ENCODE measurements around the gene CANX. TPM values are rescaled to one million over a fixed set of nuclear protein-coding genes. Genes with fewer than 3 reads are reported as not detected.

The CANX gene
- total and polyA plus RNA-seq, 2 of the 13 experiments (the other 11 are each of a cell fraction or from before 2014, with no cell fraction given): 477 to 680 TPM

- TF ChIP-seq, protein P1, sequence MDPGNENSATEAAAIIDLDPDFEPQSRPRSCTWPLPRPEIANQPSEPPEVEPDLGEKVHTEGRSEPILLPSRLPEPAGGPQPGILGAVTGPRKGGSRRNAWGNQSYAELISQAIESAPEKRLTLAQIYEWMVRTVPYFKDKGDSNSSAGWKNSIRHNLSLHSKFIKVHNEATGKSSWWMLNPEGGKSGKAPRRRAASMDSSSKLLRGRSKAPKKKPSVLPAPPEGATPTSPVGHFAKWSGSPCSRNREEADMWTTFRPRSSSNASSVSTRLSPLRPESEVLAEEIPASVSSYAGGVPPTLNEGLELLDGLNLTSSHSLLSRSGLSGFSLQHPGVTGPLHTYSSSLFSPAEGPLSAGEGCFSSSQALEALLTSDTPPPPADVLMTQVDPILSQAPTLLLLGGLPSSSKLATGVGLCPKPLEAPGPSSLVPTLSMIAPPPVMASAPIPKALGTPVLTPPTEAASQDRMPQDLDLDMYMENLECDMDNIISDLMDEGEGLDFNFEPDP (CRISPR knock-in tag; conservative IDR thresholded peaks at IDR 0.05): no peak
- TF ChIP-seq, protein P2, sequence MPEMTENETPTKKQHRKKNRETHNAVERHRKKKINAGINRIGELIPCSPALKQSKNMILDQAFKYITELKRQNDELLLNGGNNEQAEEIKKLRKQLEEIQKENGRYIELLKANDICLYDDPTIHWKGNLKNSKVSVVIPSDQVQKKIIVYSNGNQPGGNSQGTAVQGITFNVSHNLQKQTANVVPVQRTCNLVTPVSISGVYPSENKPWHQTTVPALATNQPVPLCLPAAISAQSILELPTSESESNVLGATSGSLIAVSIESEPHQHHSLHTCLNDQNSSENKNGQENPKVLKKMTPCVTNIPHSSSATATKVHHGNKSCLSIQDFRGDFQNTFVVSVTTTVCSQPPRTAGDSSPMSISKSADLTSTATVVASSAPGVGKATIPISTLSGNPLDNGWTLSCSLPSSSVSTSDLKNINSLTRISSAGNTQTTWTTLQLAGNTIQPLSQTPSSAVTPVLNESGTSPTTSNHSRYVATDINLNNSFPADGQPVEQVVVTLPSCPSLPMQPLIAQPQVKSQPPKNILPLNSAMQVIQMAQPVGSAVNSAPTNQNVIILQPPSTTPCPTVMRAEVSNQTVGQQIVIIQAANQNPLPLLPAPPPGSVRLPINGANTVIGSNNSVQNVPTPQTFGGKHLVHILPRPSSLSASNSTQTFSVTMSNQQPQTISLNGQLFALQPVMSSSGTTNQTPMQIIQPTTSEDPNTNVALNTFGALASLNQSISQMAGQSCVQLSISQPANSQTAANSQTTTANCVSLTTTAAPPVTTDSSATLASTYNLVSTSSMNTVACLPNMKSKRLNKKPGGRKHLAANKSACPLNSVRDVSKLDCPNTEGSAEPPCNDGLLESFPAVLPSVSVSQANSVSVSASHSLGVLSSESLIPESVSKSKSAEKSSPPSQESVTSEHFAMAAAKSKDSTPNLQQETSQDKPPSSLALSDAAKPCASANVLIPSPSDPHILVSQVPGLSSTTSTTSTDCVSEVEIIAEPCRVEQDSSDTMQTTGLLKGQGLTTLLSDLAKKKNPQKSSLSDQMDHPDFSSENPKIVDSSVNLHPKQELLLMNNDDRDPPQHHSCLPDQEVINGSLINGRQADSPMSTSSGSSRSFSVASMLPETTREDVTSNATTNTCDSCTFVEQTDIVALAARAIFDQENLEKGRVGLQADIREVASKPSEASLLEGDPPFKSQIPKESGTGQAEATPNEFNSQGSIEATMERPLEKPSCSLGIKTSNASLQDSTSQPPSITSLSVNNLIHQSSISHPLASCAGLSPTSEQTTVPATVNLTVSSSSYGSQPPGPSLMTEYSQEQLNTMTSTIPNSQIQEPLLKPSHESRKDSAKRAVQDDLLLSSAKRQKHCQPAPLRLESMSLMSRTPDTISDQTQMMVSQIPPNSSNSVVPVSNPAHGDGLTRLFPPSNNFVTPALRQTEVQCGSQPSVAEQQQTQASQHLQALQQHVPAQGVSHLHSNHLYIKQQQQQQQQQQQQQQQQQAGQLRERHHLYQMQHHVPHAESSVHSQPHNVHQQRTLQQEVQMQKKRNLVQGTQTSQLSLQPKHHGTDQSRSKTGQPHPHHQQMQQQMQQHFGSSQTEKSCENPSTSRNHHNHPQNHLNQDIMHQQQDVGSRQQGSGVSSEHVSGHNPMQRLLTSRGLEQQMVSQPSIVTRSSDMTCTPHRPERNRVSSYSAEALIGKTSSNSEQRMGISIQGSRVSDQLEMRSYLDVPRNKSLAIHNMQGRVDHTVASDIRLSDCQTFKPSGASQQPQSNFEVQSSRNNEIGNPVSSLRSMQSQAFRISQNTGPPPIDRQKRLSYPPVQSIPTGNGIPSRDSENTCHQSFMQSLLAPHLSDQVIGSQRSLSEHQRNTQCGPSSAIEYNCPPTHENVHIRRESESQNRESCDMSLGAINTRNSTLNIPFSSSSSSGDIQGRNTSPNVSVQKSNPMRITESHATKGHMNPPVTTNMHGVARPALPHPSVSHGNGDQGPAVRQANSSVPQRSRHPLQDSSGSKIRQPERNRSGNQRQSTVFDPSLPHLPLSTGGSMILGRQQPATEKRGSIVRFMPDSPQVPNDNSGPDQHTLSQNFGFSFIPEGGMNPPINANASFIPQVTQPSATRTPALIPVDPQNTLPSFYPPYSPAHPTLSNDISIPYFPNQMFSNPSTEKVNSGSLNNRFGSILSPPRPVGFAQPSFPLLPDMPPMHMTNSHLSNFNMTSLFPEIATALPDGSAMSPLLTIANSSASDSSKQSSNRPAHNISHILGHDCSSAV (CRISPR knock-in tag; IDR thresholded peaks at IDR 0.05; ENCODE audit: borderline replicate concordance): no peak
- TF ChIP-seq PTBP1 (IDR thresholded peaks at IDR 0.05; ENCODE audit: low read depth, low read length, poor library complexity, severe bottlenecking) (no peak), FIP1L1 (IDR thresholded peaks at IDR 0.05; ENCODE audit: borderline replicate concordance, insufficient read depth, low read depth, low read length) (no peak), MAF1 (CRISPR knock-in tag; IDR thresholded peaks at IDR 0.05; ENCODE audit: borderline replicate concordance) (0 out of 2 replicates have a peak, but pooled peaks have one; percentile 44), ZNF432 (CRISPR knock-in tag; IDR thresholded peaks at IDR 0.05; ENCODE audit: borderline replicate concordance) (no peak), ISX (CRISPR knock-in tag; conservative IDR thresholded peaks at IDR 0.05) (no peak; the same call in 1 of the 2 replicates), ZNF770 (CRISPR knock-in tag; IDR thresholded peaks at IDR 0.05) (peak; percentile 28; the same call in 1 of the 2 replicates), MEIS2 (CRISPR knock-in tag; IDR thresholded peaks at IDR 0.05) (no peak), ZNF572 (CRISPR knock-in tag; IDR thresholded peaks at IDR 0.05) (no peak; the same call in 1 of the 2 replicates)
These were observed 503 bp upstream of the CANX start (continued) for GRCh38 chr5:179697993-179698934.

Measured in HepG2 (cell line).